ENCODE measurements around the gene FAM217B. TPM values are rescaled to one million over a fixed set of nuclear protein-coding genes. Genes with fewer than 3 reads are reported as not detected.

The FAM217B gene
- total and polyA plus RNA-seq, 2 donors (not counting 3 experiments of a cell fraction or from before 2014, with no cell fraction given): 2.7 to 8.2 TPM

DNA sequence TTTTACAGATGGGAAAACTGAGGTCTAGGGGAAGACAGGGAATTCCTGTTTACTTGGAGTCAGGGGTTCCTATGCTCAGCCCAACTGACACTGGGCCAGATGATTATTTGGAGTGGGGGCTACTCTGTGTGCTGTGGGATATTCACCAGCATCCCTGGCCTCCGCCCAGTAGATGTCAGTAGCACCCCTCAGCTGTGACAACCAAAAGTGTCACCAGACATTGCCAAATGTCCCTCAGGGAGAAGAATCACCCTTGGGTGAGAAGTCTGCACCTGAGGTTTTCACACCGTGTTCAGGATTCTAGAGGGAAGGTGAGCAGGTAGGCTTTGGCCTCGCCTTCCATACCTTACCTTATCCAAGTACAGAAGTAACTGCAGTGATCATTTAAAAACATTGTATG, 45.7 kb downstream of the FAM217B start:
- FAIRE-seq: no peak
- H3K4me2 ChIP-seq (ENCODE audit: insufficient read depth, low read length): no peak overlapping the region
- no peaks in the 10 kb centered on the region for H4K20me1 ChIP-seq (replicated peaks; ENCODE audit: control insufficient read depth, extremely low read depth, insufficient read depth, low read length)
- ChIA-PET POLR2A (no interaction called here), CTCF (no interaction called here)
- dilution Hi-C loops (cut with MboI; ENCODE audit: extremely low pct_ligation_motif_present, low sequenced_read_pairs): no loop called here
- H3K27me3 ChIP-seq (ENCODE audit: control insufficient read depth in 2 of 2, insufficient read depth in 2 of 2, low read length in 2 of 2): no peaks in the 10 kb centered on the region
- TF ChIP-seq, protein P1, sequence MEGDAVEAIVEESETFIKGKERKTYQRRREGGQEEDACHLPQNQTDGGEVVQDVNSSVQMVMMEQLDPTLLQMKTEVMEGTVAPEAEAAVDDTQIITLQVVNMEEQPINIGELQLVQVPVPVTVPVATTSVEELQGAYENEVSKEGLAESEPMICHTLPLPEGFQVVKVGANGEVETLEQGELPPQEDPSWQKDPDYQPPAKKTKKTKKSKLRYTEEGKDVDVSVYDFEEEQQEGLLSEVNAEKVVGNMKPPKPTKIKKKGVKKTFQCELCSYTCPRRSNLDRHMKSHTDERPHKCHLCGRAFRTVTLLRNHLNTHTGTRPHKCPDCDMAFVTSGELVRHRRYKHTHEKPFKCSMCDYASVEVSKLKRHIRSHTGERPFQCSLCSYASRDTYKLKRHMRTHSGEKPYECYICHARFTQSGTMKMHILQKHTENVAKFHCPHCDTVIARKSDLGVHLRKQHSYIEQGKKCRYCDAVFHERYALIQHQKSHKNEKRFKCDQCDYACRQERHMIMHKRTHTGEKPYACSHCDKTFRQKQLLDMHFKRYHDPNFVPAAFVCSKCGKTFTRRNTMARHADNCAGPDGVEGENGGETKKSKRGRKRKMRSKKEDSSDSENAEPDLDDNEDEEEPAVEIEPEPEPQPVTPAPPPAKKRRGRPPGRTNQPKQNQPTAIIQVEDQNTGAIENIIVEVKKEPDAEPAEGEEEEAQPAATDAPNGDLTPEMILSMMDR (IDR thresholded peaks at IDR 0.05; ENCODE audit: extremely low read depth in 1 of 2, insufficient read depth in 1 of 2, low read depth in 1 of 2, low read length in 2 of 2): no peak
- TF ChIP-seq EZH2 (IDR thresholded peaks at IDR 0.05; ENCODE audit: borderline replicate concordance, low read depth, low read length, severe bottlenecking): no peak
- TF ChIP-seq JUN (IDR thresholded peaks at IDR 0.05; ENCODE audit: borderline replicate concordance, insufficient read depth, insufficient read length, low read depth): no peak
- TF ChIP-seq FOS (IDR thresholded peaks at IDR 0.05; ENCODE audit: borderline replicate concordance, insufficient read depth, low read length): no peak
- no peak overlapping the region for H3K27ac ChIP-seq (ENCODE audit: insufficient read depth, low read depth, low read length)
- intact Hi-C loops (cut with micrococcal nuclease): no loop called here
- no peak overlapping the region for H3K9ac ChIP-seq (replicated peaks; ENCODE audit: extremely low read depth, insufficient read depth, low read length)
- DNase-seq (ENCODE audit: low read depth, low spot score): no peak
- no peaks in the 10 kb centered on the region for H3K9me3 ChIP-seq (replicated peaks; ENCODE audit: control insufficient read depth, insufficient read depth, low read length)
- no peaks in the 10 kb centered on the region for H3K9me1 ChIP-seq (replicated peaks; ENCODE audit: control insufficient read depth, extremely low read depth, insufficient read depth, low read length)
- no peak overlapping the region for H2AFZ ChIP-seq (ENCODE audit: low read depth, low read length)
- BruUV-seq (replicated peaks): no TSS peak
- H3K4me3 ChIP-seq (replicated peaks in 1 of 3; ENCODE audit: insufficient read depth in 1 of 3, low read depth in 1 of 3, low read length in 3 of 3): no peak overlapping the region
- H3K4me1 ChIP-seq (ENCODE audit: control insufficient read depth, extremely low read depth, insufficient read depth, low read length): no peaks in the 10 kb centered on the region
- no peaks in the 10 kb centered on the region for H3K36me3 ChIP-seq (ENCODE audit: control insufficient read depth in 2 of 2, extremely low read depth in 1 of 2, insufficient read depth in 2 of 2, low read length in 2 of 2)
- H3K79me2 ChIP-seq (ENCODE audit: control insufficient read depth, insufficient read depth, low read length): no peaks in the 10 kb centered on the region

- POLR2A ChIA-PET: no interaction called here
Observed at GRCh38 chr20:59987135-59987534, 46.9 kb downstream of the FAM217B start.

More at GRCh38 chr20:59987135-59987534, 46.9 kb downstream of the FAM217B start:
- Histone ChIP-seq H2AFZ (ENCODE audit: low read depth, low read length) (no peak overlapping the region), H3K4me1 (ENCODE audit: control insufficient read depth, extremely low read depth, insufficient read depth, low read length) (no peaks in the 10 kb centered on the region), H4K20me1 (replicated peaks; ENCODE audit: control insufficient read depth, extremely low read depth, insufficient read depth, low read length) (no peaks in the 10 kb centered on the region), H3K36me3 (ENCODE audit: control insufficient read depth in 2 of 2, extremely low read depth in 1 of 2, insufficient read depth in 2 of 2, low read length in 2 of 2) (no peaks in the 10 kb centered on the region), H3K4me2 (ENCODE audit: insufficient read depth, low read length) (no peak overlapping the region), H3K79me2 (ENCODE audit: control insufficient read depth, insufficient read depth, low read length) (no peaks in the 10 kb centered on the region), H3K9ac (replicated peaks; ENCODE audit: extremely low read depth, insufficient read depth, low read length) (no peak overlapping the region), H3K9me1 (replicated peaks; ENCODE audit: control insufficient read depth, extremely low read depth, insufficient read depth, low read length) (no peaks in the 10 kb centered on the region), H3K27ac (ENCODE audit: insufficient read depth, low read depth, low read length) (no peak overlapping the region), H3K9me3 (replicated peaks; ENCODE audit: control insufficient read depth, insufficient read depth, low read length) (no peaks in the 10 kb centered on the region), H3K27me3 (ENCODE audit: control insufficient read depth in 2 of 2, insufficient read depth in 2 of 2, low read length in 2 of 2) (no peaks in the 10 kb centered on the region), H3K4me3 (replicated peaks in 1 of 3; ENCODE audit: insufficient read depth in 1 of 3, low read depth in 1 of 3, low read length in 3 of 3) (no peak overlapping the region)
- FAIRE-seq (no peak), DNase-seq (ENCODE audit: low read depth, low spot score) (no peak)
- CTCF ChIA-PET: no interaction called here
- no TSS peak for BruUV-seq (replicated peaks)
- dilution Hi-C loops (cut with MboI; ENCODE audit: extremely low pct_ligation_motif_present, low sequenced_read_pairs) (no loop called here), intact Hi-C loops (cut with micrococcal nuclease) (no loop called here)
- no peak for TF ChIP-seq POLR2A (IDR thresholded peaks at IDR 0.05; ENCODE audit: low read depth, low read length)
- no peak for TF ChIP-seq POLR2AphosphoS5 (IDR thresholded peaks at IDR 0.05; ENCODE audit: insufficient read depth, low read depth, low read length)
- TF ChIP-seq GATA2 (IDR thresholded peaks at IDR 0.05; ENCODE audit: insufficient read depth, insufficient read length, low read depth, low read length): no peak
- no peak for TF ChIP-seq MYC (IDR thresholded peaks at IDR 0.05; ENCODE audit: low read depth, low read length)
- TF ChIP-seq, protein P1 (IDR thresholded peaks at IDR 0.05; ENCODE audit: extremely low read depth in 1 of 2, insufficient read depth in 1 of 2, low read depth in 1 of 2, low read length in 2 of 2): no peak
- TF ChIP-seq JUN (IDR thresholded peaks at IDR 0.05; ENCODE audit: borderline replicate concordance, insufficient read depth, insufficient read length, low read depth): no peak
- TF ChIP-seq EZH2 (IDR thresholded peaks at IDR 0.05; ENCODE audit: borderline replicate concordance, low read depth, low read length, severe bottlenecking): no peak

Measured in endothelial cell of umbilical vein (primary cell).